ENCODE measurements around the gene COL4A1.

COL4A1 gene

DNA sequence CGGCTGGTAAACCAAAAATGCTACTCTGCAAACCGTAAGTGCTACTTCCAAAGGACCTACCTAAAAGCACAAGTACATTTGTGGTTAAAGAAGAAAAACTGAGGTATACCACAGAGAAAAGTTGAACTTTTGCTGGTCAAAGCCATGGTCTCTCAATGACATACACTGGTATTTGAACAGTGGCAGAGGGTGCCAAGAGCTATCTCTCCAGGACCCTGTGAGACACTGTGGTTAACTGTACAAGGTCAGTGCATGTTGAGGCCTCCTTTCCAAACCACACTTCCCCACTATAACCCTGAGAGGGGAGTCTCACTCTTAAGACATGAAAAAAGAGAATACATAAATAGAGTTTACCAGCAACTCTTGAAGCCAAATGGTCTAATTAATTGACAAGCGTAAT lies 49.5 kb downstream of the COL4A1 start:
- no peak for DNase-seq (ENCODE audit: low read depth)

DNA sequence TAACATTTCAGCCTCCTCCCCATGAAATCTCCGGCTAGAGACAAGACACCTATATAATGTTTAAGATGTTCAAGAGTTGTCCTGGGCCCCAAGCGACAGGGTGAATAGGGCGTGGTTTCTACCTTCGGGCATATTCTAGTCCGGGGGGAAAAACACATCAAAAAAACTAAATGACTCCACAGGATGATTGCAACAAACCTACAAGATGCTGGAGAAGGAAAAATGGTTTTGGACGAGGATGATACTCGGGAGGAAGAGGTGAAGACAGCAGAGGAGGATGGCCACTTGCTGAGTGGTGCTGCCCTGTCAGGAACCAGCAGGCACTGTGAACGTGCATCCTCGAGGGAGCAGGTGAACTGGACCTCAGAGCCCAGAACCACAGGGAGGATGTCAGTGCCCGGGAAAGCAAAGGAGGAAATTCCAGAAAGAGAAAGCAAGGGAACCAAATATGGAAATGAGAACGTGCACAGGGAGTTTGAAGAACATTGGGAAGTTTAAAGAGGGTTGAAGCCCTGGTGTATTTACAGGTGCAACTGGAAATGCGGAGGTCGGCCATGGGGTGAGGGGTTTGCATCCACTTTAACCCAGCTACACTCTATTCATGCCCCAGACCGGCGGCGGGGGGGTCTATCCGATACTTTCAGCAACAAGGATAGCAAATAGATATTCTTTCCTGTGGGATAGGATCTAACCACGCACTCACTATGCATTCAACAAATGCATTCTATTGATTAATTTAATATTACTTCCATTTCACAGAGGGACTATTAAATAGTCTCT lies 50.6 kb downstream of the COL4A1 start:
- no peak for DNase-seq (ENCODE audit: low read depth)

DNA sequence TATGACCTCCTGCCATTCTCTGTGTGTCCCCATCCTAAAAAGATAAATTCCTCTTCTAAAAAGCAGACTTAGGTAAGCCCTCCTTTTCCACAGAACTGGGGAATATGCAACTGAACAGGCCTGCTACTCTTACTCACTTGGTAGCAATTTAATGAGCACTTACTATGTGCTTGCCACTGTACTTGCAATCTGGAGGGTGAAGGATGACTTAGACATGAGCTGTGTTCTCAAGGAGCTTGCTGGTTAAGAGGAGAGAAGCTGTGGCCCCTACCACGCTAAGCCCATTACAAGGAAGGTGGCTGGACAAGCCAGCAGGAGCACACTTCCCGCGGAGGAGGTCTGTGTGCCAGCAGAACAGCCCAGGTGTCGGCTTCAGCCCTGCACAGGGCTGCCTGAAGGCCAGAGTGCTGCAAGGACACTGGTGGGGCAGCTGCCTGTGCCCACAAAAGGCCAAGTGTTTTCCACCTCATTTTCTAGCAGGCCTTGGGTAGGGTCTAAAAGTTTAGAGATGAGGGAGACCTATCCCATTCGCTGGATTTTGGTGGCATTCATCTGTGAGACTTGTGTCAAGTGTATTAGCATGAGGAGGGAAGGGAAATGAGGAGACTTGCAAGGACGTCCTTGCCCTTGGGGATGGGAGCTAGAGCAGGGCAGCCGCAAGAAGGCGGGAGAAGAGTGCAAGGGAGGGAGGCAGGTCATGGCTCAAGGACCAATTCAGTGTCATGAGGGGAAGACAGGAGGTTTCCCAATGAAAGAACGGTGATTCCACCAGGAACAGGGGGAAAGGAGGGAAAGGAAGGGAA lies 52.0 kb downstream of the COL4A1 start:
- DNase-seq (ENCODE audit: low read depth) = no peak

DNA sequence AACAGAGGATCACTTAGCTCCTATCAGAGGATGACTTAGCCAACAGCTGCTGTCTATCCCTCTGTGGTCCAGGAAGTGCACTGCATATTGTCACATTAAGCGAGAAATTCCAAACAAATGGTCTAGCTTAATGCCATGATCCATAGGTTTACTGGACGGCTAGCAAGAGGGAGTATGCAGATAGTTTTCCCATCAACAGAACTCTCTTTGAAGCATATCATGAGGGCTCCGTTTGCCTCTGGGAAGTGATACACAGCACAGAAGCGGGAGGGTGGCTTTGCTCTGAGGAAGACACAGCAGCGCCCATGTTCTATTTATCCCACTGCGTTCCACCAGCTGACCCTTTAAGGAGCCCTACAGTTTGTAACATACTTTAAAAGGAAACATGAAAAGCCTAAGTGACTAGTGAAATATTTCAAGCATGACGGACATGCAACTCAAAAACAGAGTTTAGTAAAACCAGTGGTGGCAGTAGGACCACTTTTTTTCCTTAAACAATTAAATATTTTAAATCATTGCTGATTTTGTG lies 52.7 kb downstream of the COL4A1 start:
- DNase-seq (ENCODE audit: low read depth) = no peak

GRCh38 chr13:110251193-110251819 lies 55.7 kb downstream of the COL4A1 start:
- no peak for DNase-seq (ENCODE audit: low read depth)

DNA sequence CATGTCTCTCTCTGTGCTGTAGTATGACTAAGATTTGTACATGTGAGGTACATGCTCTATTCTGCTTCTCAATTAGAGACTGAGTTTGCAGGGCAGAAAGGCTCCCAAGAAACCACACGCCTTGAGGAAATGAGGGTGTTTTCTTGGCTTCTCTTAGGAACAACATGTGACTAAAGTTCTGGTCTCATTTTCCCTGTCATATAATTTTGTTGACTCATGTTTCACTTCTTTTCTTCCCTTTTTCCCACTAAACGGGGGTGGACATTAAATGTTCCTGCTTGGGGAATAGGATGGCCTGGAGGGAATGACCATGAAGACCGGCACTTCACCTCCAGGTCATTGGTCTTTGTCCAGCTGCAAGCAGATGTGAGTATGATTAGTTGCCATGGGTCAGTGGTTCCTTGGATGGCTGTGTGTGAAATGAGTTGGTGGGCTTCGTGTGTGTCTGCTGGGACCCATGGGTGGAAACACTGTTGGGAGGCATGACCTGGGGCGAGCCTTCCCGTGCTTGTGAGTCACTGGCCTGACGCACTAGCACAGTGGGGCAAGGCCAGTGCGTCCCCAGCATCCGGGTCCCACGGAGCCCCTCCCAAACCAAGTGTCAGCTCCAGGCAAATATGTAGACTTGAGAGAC lies 56.6 kb downstream of the COL4A1 start:
- no peak for DNase-seq (ENCODE audit: low read depth)

- DNase-seq (ENCODE audit: low read depth) = no peak
Measured at GRCh38 chr13:110249326-110249725, 57.6 kb downstream of the COL4A1 start.

GRCh38 chr13:110248449-110249143 lies 58.4 kb downstream of the COL4A1 start:
- no peak for DNase-seq (ENCODE audit: low read depth)

- DNase-seq (ENCODE audit: low read depth) = no peak
Measured at GRCh38 chr13:110246530-110246929, 60.4 kb downstream of the COL4A1 start.

DNA sequence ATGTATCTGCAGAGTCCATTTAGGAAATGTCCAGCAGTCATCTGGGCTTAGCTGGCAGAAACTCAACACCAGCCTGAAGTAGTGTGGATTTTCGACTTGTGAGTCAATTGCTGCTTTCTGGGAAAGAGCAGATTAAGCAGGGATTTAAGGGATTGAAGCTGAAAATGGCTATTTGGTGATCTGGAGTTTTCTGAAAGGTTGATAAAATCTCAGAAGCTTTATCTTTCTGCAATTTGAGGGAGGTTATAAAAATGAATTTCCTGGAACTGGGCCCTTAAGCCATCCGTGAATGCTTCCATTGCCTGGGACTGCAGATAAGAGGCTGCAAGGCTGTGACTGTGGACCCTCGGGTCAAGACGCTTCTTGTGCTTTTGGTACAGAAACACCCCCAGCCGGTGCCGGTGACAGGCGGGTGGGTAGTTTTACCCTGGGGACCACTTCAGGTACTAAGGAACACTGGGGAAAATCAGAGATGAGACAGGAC lies 61.5 kb downstream of the COL4A1 start:
- DNase-seq (ENCODE audit: low read depth) = no peak

DNA sequence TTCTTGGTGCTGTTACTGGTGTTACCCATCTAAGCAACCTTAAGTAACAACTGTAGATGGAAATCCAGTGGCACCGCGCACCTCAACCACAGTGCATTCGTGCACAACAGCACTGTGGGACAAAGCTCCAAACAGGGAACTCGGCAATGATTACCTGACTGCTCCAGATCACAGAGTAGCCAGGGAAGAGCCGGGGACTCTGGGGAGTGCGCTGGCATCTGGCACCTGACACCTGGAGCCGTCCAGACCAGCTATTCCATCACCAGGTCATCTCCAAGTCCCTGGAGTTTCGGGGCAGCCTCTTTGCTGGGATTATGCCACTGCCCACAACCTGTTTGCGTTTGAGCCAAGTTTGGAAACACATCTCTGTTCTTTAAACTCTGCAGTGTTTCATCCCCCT lies 62.0 kb downstream of the COL4A1 start:
- no peak for DNase-seq (ENCODE audit: low read depth)

DNA sequence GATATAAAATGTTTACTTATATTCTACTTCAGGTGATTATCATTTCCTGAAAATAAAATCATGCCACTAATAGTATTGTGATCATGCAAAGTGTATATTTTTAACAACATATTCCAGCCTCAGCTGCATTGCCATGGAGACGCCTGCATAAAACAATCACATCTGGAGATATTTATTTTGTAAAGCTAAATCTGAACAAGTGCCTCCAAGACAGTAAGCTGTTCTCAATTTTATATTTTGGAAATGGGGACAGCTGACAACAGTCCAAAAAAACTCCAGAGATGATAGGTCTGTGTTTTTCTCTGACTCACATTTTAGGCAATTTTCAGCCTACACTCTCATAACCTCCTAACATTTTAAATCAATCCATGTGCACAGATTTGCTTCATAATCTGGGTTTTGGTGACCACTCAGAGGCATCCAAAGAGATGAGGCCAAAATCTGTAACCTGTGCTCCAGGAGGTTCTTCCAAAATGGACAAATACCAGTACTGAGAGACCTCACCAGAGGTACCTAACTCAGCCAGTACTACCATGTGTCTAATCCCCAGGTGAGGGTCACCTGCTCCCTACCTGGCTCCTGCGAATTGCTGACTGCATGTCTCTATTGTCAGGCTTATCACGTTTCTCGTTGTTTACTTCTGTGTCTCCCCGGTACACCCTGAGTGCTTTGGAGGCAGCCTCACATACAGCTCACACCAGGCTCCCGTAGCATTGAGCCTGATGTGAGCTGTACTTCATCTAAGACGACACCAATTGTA lies 62.7 kb downstream of the COL4A1 start:
- DNase-seq (ENCODE audit: low read depth) = no peak

- DNase-seq (ENCODE audit: low read depth) = no peak
Measured at GRCh38 chr13:110242615-110243014, 64.3 kb downstream of the COL4A1 start.

DNA sequence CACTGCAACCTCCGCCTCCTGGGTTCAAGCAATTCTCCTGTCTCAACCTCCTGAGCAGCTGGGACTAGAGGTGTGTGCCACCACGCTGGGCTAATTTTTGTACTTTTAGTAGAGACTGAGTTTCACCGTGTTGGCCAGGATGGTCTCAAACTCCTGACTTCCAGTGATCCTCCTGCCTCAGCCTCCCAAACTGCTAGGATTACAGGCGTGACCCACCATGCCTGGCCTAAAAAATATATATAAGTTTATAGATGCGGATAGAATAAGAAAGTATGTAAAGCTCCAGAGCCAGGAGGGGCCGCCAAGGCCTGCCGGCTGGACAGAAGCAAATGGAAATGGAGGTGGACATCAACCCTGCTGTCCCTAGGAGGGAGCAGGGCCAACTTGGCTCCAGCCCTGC lies 66.0 kb downstream of the COL4A1 start:
- no peak for DNase-seq (ENCODE audit: low read depth)

DNA sequence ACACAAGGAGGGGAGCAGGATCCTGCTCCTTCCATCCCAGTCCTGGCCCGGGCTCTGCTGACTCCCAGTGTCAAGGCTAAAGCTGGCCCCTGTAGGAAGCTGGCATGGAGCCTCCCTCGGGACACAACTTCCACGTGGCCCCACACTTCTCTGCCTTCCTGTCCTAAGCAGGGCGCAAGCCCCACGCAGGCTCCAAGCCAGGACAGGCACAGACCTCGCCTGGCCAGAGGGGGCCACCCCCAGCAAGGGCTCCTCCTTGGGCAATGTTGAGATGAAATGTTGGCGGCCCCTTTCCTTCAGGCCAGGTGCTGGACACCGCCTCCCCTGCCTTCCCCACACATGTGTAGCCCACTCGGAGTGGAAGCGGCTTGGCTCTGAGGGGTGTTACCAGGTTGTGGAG lies 66.6 kb downstream of the COL4A1 start:
- DNase-seq (ENCODE audit: low read depth) = no peak

GRCh38 chr13:110239280-110240125 lies 67.5 kb downstream of the COL4A1 start:
- DNase-seq (ENCODE audit: low read depth) = no peak

- DNase-seq (ENCODE audit: low read depth) = no peak
Measured at GRCh38 chr13:110238818-110239195, 68.2 kb downstream of the COL4A1 start.

DNA sequence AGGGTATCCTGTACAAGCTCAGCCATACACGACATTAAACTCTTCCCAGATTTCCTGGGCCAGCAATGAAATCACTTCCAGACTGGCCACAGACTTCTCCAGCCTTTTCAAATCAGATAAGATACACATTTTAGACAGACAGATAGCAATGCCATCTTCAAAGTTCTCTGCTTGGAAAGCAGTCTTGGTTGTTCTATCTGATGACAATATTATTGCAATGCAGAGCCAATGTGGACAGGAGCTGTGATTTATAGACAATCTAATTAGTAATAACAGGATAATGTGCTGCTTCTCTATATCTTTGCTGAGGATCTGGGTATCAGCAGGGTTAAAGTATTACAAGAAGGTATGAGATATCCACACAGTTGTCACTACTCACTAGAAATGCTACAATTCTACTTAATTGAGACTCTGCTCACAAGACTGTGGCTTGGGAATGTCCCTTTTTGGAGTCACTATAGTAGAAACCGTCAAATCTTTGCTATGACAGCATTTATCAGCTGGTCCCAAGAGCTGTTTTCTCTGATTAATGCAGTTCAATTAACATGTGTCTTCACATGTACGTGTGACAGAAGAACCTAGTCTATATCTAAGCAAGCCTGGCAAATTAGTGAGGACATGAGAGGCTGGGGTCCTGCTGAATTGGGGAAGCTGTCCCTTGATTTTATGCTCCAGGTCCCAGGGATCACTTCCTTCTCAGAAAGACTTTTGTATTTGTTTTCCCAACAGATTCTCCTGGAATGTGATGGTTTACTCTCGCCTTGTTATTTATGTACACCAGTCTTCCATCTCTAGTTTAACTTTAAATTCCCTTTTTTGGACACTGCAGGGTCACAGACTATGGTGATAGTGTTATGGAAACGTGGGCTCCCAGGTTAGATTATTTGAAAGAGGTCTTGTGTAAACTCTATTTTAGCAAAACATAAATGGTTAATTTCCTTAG lies 68.8 kb downstream of the COL4A1 start:
- no peak for DNase-seq (ENCODE audit: low read depth)

DNA sequence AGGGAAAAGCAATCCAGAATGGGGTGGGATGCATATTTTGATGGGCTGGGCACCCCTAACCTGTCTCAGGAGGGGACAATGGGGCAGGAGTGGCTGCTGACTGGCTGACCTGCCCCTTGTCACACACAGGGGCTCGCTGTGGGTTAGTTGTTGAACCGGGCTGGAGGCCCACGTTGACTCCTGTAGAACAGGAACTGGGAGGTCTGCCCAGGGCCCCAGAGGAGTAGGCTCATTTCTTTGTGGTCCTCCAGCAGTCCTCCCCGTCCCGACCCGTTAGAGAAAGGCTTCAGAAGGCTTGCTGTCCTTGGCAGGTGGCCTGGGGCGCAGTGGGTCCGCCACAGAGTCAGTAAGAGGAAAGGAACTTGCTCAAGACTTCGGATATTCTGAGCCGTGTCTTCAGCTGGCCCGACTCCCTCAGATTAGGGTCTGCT lies 70.1 kb downstream of the COL4A1 start:
- DNase-seq (ENCODE audit: low read depth) = no peak

Data from HS-5 (cell line).